Measurements from ENCODE around the gene VWA5B1.

VWA5B1 gene

DNA sequence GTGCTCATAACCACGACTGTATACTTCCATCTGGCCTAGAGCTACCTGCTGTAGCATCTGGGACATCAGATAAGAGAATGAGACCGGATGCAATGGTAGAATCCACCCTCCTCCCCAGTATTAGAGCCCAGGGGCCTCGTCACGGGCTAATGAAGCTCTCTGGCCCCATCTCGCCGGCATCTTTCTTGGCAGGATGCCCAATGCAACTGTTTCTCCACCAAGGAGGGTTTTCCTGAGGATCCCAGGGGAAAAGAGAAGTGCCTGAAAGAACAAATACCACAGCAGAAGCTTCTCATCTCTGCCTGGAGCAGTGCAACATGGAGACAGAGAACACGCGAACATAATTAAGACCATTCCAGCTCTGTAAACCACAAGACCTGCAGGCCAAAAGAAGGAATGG is 80.0 kb downstream of the VWA5B1 start:
- peak; percentile 89 for DNase-seq

DNA sequence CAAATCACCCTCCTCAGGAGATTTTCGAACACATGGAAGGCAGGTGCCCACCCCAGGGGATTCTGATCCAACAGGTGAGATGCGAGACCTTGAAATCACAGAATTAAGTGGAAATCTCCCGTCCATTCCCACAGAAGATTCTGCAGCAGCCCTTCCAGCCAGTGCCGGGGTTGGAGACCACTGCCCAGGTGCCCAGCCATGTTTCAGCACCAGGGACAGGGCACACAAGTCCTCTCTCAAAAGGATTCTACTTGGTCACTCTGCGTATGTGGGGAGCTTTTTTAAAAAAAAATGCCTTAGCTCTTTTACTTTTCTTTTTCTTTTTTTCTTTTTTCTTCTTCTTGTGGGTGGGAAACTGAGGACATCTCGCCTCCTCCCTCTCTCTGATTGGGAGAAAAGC is 80.7 kb downstream of the VWA5B1 start:
- no peak for DNase-seq

DNA sequence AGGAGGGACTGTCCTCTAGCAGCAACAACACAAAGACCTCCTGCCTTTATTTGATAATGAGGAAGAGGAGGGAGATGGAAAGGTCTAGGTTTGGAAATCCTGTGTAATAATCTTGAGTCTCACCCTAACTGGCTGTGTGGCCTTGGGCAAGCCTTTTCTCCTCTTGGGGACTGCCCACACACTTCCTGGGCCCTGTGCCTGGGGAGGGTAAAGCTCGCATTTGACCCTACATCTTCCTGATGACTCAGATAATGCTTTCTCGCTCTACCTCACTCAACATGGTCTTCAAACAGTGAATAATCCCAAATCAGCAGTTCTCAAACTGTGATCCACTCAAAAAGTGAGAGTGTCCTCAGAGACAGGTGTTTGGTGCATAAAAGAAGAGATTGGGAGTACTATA is 81.2 kb downstream of the VWA5B1 start:
- DNase-seq = no peak

DNA sequence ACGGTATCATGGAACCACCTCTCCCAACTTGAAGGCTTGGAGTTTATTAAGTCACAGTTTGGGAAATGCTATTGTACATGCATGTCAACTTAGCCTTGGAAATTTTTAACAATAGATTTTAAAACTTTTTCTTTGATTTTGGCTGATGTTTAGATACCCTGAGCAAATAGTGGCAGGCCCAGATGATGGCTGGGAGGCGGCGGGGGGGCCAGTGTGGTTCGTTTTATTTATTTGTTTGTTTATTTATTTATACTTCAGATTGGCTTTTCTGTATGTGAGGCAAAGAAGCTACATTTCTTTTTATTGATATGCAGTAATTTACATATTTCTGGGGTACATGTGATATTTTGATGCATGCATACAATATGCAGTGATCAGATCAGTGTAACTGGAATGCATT is 82.0 kb downstream of the VWA5B1 start:
- DNase-seq = no peak

DNA sequence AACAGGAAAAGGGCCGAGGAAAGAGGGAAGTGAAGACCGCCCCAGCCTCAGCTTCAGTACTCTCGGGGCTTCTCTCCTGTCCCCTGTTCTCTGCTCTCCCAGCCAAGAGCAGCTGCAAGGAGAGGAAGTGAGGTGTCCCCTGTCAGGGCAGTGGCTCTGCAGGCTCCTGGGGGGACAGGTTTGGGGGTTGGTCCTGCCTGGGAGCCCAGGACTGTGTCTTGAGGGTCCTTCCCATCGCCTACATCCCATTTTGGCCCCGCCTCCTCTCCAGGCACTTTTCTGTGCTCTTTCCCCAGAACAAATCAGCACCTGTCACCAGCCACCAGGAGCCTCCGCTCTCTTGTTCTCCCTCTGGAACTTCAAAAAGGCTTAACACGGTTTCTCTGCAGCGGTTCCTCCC is 82.6 kb downstream of the VWA5B1 start:
- DNase-seq = no peak

DNA sequence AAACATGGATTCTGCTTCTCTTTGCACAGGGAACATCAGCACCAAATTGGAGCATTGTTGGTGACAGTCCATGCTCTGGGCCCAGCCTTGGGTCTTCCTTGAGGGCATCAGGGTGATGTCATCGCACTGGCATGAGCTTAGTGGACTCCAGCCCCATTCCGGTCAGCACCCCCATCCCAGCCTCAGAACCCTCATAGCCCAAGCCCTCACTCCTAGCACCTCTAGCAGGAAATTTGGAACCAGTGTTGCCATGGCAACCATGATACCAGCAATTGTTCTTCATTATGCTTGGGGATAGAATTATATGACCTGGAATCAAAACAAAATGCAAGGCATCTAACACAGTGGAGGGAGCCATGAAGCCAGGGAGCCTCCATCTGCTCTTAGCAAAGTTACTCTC is 83.1 kb downstream of the VWA5B1 start:
- DNase-seq = no peak

DNA sequence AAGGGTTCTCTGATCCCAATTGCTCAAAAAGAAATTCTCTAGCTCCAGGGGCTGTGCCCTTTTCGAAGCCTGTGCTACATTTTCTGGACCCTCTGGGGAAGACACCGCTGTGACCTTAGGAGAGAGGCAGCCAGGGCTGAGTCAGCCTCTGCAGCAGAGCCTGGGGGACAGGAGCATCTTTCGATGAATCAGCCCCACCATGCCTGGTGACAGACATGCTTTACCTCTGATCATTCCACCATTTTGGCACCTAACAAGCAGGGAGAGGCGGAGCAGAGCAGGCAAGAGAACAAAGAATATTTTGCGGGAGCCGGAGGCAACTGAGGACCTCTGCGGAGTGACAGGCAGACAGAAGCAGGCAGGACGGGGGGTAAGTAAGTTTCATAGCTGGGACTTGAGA is 84.9 kb downstream of the VWA5B1 start:
- DNase-seq = no peak

DNA sequence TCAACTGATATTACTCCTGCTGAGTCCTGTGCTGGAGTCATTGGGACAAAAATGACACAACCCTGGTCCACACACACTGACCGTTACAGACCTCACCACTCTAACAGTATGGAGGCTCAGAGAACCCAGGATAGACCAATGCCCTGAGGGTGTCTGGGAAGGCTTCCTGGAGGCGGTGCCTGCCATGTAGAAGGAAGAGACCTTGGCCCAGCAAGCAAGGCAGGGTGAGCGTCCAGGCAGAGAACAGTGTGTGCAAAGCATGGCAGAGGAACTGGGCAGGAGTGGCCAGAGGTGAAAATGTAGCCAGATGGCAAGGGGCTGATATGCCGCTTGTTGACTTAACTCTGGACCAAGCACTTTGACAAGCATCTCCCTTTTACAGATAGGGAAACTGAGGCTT is 85.5 kb downstream of the VWA5B1 start:
- no peak for DNase-seq

DNA sequence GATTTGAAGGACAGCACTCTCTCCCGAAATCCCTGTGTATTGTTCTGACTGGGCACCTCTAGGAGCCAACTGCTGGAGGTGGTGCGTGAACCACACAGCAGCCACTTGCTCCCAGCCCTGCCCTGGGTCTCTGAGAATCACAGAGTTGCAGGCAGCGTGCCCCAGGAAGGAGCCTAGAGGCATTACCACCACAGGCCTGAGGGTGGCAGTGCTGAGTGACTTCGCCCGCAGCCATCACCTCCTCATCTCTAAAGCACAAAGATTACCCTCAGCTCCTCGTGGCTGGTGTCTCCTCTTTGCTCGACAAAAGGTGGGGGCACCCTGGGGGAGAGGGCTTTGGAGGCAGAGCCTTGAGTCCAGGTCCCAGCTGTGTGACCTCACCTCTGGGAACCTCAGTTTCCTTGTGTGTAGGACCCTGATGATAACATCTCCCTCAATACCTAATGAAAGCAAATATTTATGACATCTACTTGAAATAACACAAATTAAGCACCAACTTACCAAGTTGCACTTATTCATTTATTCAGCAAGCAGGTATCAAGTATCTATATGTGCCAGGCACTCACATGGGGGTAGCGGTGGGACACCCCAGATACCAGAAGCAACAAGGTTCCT is 86.3 kb downstream of the VWA5B1 start:
- no peak for DNase-seq

DNA sequence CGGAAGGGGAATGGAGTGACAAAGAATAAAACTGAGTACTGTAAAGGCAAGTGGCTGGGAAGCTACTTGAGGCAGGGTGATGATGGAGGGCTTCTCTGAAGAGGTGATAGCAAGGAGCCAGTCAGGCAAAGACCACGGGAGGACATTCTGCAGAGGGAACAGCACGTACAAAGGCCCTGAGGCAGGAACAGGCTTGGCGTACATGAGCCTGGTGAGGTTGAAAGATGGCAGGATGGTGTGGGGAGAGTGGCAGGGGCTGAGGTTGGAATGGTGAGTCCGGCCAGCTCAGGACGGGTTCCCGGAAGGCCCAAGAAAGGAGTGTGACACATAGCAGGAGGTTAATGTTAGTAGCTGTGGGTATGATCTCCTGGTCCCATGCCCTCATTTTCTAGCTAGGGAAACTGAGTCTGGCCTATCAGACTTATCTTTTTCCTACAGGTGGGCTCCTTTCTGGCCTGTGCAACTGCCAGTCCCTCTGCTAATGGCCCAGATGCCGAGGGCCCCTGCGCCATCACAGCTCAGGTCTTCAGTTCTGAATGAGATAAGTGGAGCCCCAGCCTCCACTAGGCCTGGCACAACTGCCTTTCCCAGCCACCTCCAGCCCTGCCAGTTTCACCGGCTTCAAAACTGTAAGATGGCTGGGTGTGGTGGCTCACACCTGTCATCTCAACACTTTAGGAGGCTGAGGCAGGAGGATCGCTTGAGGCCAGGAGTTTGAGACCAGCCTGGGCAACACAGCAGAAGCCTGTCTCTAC is 87.0 kb downstream of the VWA5B1 start:
- no peak for DNase-seq

DNA sequence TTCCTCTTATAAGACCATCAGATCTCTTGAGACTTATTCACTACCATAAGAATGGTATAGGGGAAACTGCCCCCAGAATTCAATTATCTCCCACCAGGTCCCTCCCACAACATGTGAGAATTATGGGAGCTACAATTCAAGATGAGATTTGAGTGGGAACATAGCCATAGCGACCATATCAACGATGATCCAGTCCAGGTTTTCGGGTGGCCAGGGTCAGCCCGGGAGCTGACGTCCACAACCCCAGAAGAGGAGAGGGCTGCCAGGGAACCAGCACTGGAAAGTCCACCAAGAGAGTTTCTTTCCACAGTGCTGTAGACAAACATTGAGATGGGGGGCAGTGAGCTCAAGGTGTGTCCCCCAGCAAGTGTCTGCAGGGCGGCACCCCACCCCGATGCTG is 88.4 kb downstream of the VWA5B1 start:
- no peak for DNase-seq

DNA sequence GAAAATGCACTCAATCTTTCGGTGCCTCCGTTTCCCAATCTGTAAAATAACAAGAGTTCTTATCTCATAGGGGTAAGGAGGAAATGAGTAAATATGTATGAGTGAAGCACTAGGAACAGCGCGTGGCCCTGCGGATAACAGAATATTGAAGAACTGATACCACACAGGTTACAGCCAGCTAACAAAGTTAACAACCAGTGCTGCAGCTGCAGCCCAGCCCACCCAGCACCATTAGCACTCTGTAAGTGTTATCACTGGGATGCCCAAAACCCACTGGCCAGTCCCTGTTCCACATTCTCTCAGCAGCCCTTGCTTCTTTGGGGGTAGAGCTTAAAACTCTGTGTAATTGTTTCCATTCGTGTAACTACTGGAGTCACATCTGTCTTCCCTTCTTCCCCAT is 89.5 kb downstream of the VWA5B1 start:
- DNase-seq = no peak

DNA sequence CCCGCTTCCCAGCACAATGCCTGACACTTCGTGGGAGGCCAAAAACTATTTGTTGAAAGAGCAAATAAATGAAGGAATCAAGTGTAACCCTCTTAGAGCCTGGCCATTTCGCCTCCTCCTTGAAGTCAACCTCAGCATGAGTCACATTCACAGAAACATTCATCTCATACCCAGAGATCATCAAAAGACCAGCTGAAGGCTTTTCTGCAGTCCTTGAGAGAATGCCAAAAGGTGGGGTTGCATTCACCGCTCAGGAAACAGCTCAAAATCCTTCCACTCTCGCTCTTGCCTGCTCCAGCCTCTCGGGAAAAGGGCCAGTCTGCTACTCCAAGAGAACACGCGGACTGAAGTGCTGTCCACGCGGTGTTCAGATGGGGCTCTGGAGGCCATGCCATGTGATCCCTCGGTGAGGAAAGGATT is 90.0 kb downstream of the VWA5B1 start:
- DNase-seq = no peak

DNA sequence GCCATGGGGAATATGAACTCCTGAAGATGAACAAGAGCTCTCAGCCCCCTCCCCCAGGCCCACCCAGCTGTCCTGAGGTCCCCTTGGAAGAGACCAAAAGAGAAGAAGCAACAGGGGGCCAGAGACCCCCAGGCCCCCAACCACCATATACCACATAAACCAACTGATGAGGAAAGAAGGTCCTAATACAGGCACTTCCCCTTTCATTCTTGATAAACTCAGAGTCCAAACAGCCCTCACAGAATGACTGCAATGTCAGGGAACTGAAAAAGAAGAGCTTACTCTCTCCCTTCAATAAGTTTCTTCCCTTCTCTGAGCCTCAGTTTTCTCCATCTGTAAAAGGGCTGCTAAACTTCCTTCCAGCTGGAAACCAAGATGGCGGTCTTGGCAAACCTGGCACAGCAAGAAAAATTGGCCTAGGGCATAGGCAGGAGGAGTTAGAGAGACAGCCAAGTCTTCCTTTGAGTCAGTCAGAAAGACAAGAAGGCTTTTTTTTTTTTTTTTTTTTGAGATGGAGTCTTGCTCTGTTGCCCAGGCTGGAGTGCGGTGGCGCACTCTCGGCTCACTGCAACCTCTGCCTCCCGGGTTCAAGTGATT is 90.5 kb downstream of the VWA5B1 start:
- DNase-seq = no peak

DNA sequence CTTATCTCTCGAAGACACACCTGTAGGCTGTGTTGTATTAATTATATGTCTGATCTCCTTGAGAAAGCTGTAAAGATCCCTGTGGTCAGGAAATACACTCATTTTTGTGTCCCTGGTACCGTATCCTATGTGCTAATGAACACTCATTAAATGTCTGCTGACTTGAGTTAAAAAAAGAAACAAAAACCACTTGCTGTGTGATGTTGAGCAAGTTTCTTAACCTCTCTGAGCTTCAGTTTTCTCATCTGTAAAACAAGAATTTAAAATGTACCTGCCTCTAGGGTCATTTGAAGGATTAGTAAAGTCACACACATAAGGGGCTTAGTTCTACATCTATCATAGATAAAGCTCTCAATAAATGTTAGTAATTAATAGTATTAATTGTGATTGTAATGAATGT is 91.3 kb downstream of the VWA5B1 start:
- no peak for DNase-seq

DNA sequence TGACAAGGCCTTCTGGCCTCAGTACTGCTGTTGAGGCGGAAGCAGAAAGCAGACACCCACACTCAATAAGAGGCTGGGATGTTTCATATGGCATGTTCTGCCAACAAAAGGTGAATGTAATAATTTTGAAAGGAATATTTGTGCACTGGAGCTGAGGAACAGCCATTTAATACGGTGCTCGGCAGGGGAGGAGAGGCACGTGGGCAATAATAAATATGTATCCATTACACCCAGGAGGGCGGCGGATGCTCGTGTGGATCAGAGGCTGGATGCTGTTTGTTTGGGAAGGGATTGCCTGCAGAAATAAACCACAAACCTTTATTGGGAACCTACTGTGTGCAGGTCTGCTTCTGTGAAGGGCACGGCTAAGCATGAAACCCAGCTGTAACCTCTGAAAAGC is 92.0 kb downstream of the VWA5B1 start:
- DNase-seq = peak; percentile 33

DNA sequence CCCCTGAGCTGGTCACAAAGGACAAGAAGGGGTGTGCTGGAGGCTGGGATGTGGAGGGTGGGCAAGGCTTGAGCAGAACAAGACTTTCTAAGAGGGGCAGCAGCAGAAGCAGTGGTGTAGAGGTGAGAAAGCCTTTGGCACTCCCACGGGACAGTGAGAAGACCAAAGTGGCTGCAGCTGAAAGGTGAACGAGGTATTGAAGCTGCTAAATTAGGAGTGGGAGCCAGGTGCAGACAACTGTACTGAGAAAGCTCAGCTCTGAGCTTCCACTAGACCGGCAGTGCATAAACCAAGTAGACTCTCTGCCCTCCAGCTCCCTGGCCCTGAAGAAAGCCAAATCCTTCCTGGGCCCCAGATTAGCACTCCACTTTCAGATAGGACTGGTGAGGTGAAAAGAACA is 93.0 kb downstream of the VWA5B1 start:
- DNase-seq = no peak

DNA sequence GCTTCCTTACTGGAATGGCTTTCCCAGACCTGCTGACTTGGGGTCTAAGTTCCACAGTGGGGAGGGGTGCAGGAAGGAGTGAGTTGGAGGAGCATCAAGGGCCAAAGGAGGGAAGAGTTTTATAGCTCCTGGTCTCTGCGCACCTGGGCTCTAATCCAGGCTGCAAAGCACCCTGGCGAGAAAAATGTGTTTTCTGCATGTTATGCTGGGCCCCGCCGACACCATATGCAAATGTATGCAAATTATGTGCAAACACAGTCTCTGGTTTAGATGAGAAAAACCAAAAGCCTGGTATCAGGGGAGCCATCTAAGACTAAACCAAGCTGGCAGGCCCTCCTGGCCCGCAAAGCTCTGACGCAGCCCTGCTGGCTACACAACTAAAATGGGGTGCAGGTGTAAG is 95.0 kb downstream of the VWA5B1 start:
- DNase-seq = no peak

DNA sequence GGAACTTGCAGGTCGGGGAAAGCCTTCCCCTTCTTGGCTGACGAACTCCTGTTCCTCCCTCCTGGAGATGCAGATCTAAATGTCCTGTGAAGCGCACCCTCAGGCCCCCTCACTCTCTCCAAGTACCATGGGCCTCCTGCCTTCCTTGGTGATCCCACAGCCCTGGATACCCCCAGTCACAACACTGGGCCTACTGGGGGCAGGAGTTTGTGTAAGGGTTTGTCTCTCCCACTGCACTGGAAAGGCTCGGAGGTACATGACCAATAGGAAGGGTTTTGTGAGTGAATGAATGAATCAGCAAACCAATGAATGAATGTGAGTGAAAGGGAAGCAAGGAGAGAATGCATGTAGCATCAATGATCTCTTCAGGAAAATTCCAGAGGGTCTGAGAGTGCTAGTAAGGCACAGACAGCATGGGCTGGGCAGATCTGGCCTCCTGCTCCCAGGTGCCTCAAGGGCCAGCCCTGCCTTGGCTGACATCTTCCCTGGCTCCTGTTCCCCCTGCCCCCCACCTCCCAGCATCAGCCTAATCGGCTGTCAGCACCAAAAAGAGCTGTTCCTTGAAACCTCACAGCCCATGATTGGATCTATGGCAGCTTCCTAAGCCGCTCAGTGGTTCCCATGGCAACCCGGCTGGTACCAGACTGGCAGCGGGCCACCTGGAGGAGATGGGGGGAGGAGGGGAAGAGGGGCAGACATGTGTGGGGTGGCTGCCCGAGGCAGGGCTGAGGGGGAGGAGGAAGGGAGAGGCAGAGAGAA is 95.8 kb downstream of the VWA5B1 start:
- DNase-seq = peak; percentile 65

DNA sequence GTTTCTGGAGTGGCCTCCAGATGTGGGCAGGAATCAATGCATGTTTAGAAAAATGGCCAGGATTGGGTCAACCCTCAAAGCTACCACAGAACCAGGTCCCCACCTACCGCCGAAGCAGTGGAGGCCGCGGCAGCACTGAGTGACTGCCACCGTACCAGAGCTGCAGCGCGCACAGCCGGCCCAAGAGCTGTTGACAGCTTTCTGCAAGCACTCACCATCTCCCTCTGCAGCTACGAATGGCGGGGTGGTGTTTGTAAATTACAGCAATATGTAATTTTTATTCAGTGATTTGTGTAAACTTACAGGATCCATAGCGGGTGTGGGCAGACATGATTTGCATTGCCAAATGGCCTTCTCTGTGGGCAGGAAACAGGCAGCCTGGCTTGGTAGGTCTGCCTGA is 98.9 kb downstream of the VWA5B1 start:
- DNase-seq = no peak

DNA sequence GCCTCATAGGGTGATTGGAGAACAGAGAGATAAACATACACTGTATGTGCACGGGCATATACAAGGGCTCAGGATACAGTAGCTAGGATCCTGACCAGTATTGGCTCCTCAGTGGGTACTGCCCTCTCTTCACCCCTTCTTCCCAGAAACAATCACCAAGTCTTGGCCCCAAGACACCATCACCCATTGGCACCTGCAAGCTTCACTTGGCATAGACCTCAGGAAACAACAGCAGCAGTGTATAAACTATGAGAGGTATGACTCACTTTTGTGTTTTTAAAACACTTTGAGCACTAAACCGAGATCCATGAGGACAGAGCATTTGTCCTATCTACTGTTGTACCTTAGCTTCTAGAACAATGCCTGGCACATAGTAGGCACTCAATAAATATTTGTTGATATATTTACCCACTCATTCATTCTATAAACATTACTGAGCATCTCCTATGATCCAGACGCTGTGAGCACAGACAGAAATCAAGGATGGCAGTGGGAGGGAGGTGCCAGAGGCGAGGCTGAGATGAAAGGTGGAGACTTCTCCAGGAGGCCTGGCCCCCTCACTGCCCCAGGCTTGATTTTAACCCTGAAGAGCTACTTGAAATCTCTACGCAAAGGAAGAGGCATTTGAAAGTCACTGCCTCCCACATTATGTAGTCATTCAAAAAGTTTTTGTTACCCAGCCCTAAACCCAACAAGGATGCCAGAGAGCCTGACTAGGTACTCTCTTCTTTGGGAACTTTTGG is 100.1 kb downstream of the VWA5B1 start:
- DNase-seq = no peak

DNA sequence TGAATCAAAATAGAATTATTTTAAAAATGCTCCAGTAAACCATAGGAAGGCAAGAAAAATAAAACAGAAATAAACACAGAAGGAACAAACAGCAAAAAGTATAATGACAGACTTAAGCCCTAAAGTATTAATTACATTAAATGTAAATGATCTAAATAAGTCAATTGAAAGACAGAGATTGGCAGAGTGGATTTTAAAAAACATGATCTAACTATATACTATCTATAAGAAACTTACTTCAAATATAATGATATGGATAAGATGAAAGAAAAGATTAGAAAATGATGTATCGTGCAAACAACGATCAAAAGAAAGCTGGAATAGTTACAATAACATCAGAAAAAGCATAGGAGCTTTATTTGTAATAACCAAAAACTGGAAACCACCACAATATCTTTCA is 104.6 kb downstream of the VWA5B1 start:
- DNase-seq = no peak

DNA sequence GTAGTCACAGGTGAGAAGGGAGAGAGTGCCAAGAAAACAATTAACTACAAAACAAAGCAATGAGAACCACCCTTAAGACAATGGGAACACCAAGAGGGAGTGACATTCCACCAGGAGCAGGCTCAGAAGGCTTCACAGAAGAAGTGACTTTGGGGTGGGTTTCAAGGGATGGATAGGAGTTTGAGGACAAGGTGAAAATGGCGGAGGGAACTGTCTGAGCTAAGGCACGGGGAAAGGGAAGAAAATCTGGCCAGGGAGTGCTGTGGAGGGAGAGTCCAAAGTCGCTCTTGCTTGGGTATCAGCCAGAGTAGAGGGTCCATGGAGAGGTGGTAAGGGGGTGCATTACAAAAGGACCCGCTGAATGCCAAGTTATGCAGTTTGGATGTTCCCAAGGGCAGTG is 108.1 kb downstream of the VWA5B1 start:
- DNase-seq = no peak
